Osteocyte (in vitro differentiated cells): Measurements from ENCODE around the gene PMP22. TPM values are rescaled to one million over a fixed set of nuclear protein-coding genes. Genes with fewer than 3 reads are reported as not detected.

Experiments used
- DNase-seq: peaks from one replicate; pipeline ENCODE4 v3.0.0; 2021; ENCODE audit warnings: mixed read lengths; ENCODE audit not compliant: unreplicated experiment; ENCODE audit errors: extremely low spot score
- H3K27ac Mint-ChIP-seq: one replicate; pipeline ENCODE4 v1.8.0; 2021; ENCODE audit warnings: mild to moderate bottlenecking, mixed read lengths; ENCODE audit not compliant: unreplicated experiment
- H3K27me3 Mint-ChIP-seq: one replicate; pipeline ENCODE4 v1.8.0; 2021; ENCODE audit warnings: mixed read lengths; ENCODE audit not compliant: unreplicated experiment
- H3K36me3 Mint-ChIP-seq: one replicate; pipeline ENCODE4 v1.8.0; 2021; ENCODE audit warnings: mixed read lengths; ENCODE audit not compliant: unreplicated experiment
- H3K4me1 Mint-ChIP-seq: one replicate; pipeline ENCODE4 v1.8.0; 2021; ENCODE audit warnings: mixed read lengths; ENCODE audit not compliant: unreplicated experiment
- H3K4me3 Mint-ChIP-seq: one replicate; pipeline ENCODE4 v1.8.0; 2021; ENCODE audit warnings: mild to moderate bottlenecking, moderate library complexity, mixed read lengths; ENCODE audit not compliant: unreplicated experiment
- H3K9me3 Mint-ChIP-seq: one replicate; pipeline ENCODE4 v1.8.0; 2021; ENCODE audit warnings: mixed read lengths; ENCODE audit not compliant: unreplicated experiment
- total RNA-seq: library from RNA; stranded (reverse); gene quantifications from 2 replicates; pipeline ENCODE4 v1.2.1, GENCODE V29; 2021
- TF ChIP-seq, protein P1 (sequence below): fragments of 200-600 bp; sonication (generic); IDR thresholded peaks from 2 replicates; pipeline ENCODE4 v1.5.0; 2021; ENCODE audit warnings: antibody characterized with exemption, mild to moderate bottlenecking, moderate library complexity

The PMP22 gene
- total RNA-seq, 1 donor from 2014 or later = 188 TPM

DNA sequence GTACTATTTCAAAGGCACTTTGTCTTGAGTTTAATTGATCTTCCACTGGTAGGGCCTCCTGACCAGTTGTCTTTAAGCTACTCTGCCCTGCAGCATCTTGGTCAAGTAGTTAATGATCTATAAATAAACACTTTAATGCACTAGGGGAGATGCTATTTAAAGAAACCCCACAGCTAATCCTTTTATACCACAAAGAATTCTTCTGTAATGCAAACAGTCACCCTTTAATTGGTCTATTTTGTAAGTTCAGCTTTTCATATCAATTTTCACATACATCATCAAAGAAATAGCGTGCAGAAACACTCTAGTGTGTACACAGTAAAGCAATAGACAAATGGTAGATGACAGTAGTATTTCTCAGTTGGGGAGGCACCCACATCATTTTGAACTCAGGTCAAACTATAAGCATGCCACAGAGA lies 70.3 kb downstream of the PMP22 start:
- H3K4me1 Mint-ChIP-seq = peaks cover 2% of the 10 kb centered on the region
- peaks cover 2% of the 10 kb centered on the region for H3K36me3 Mint-ChIP-seq
- no peak overlapping the region for H3K27ac Mint-ChIP-seq
- TF ChIP-seq, protein P1, sequence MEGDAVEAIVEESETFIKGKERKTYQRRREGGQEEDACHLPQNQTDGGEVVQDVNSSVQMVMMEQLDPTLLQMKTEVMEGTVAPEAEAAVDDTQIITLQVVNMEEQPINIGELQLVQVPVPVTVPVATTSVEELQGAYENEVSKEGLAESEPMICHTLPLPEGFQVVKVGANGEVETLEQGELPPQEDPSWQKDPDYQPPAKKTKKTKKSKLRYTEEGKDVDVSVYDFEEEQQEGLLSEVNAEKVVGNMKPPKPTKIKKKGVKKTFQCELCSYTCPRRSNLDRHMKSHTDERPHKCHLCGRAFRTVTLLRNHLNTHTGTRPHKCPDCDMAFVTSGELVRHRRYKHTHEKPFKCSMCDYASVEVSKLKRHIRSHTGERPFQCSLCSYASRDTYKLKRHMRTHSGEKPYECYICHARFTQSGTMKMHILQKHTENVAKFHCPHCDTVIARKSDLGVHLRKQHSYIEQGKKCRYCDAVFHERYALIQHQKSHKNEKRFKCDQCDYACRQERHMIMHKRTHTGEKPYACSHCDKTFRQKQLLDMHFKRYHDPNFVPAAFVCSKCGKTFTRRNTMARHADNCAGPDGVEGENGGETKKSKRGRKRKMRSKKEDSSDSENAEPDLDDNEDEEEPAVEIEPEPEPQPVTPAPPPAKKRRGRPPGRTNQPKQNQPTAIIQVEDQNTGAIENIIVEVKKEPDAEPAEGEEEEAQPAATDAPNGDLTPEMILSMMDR = no peak
- no peak overlapping the region for H3K4me3 Mint-ChIP-seq
- DNase-seq = no peak
- peaks cover 15% of the 10 kb centered on the region for H3K9me3 Mint-ChIP-seq
- peaks cover 4% of the 10 kb centered on the region for H3K27me3 Mint-ChIP-seq

DNA sequence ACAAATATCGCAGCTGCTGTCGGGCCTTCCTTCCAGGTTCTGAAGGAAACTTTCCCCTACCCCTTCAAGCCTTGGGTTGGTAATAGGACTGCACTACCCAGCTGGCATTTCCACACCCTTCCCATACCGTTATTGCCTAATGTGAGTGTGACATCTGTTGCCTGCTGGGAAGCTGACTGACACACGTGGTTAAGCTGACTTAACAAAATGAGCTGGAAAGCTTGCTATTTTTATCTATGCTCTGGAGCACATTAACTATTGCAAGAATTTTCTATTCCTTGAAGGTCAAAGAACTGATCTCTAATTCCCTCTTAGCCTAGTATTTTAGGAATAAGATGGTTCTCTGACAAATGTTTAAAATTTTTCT lies 79.5 kb downstream of the PMP22 start:
- no peaks in the 10 kb centered on the region for H3K36me3 Mint-ChIP-seq
- H3K4me1 Mint-ChIP-seq = peaks cover 16% of the 10 kb centered on the region
- DNase-seq = no peak
- H3K4me3 Mint-ChIP-seq = no peak overlapping the region
- TF ChIP-seq, protein P1 = no peak
- H3K27ac Mint-ChIP-seq = peak overlapping the region; percentile 69
- H3K9me3 Mint-ChIP-seq = no peaks in the 10 kb centered on the region
- H3K27me3 Mint-ChIP-seq = no peaks in the 10 kb centered on the region

DNA sequence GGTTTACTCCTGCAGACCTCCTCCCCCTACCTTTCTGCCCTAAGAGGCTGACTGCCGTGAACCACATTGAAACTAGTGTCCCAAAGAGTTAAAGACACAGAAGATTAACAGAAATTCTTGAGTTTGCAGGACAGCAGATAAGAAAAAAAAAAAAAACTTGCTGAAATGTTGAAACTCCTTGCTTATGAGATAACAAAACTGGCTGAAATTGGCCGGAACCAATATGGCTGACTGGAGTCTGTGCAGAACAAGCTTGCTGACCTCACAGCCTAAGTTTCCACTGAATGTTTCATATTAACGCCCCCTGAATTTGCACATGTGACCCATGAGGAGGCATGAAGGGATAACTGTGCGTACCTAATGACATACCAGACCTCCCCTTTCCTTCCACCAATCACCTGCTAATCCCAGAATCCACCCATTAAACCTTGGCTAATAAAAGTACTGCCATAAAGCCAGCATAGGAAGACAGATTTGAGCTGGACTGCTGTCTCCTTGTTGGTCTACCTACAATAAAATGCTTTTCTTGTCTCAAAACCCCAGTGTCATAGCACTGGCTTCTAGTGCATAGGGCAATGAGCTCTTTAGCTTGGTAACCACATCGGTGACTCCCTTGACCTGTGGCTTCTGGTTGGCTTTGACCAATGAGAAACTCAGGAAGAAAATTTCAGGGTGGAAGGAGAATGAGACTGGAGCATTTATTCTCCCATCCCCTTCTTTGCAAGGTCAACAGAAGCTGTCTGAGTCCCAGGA lies 80.1 kb downstream of the PMP22 start:
- H3K27ac Mint-ChIP-seq = peak overlapping the region; percentile 69
- no peaks in the 10 kb centered on the region for H3K27me3 Mint-ChIP-seq
- DNase-seq = no peak
- H3K4me3 Mint-ChIP-seq = no peak overlapping the region
- no peaks in the 10 kb centered on the region for H3K36me3 Mint-ChIP-seq
- no peaks in the 10 kb centered on the region for H3K9me3 Mint-ChIP-seq
- TF ChIP-seq, protein P1 = no peak
- H3K4me1 Mint-ChIP-seq = peaks cover 16% of the 10 kb centered on the region

DNA sequence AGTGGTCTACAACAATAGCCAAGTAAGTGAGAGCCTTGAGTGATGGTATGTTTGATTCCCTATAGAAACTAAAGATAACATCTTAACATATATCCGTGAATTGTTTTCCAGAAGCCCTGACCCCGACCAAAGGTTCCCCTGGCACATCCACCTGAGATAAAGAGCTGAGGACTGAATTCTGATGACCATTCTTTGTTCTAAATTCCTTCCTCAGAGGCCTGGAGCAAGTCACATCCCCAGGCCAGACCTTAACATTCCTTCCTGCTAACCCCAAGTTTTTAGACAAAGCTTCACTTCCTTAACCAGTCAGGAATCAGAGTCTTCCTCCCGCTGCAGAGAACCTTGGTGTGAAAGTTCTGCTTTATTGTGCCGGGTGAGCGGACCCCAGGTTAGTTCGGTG lies 83.3 kb downstream of the PMP22 start:
- Mint-ChIP-seq H3K27me3 (peaks cover 4% of the 10 kb centered on the region), H3K9me3 (no peaks in the 10 kb centered on the region), H3K4me3 (no peak overlapping the region), H3K4me1 (peaks cover 15% of the 10 kb centered on the region), H3K27ac (no peak overlapping the region), H3K36me3 (no peaks in the 10 kb centered on the region)
- TF ChIP-seq, protein P1 = no peak
- DNase-seq = no peak

DNA sequence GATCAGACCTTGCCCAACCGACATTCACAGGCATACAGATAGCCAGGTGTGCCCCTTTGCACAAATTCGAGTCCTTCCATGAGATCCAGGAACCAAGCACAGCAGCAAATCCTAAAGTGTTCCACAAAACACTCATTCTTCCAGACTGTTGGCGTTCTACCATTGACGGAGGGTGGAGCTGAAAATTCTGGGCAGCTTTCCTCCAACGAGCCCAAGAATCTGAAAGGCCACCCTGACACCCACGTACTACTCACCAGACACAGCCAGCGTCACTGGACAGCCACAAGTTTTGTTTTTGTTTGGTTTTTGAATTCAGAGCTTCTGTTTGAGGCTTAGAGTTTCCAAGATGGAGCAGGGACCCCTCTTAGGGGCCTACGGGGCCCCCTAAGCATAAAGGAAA lies 83.8 kb downstream of the PMP22 start:
- no peak overlapping the region for H3K27ac Mint-ChIP-seq
- peaks cover 4% of the 10 kb centered on the region for H3K27me3 Mint-ChIP-seq
- TF ChIP-seq, protein P1 = no peak
- H3K4me3 Mint-ChIP-seq = no peak overlapping the region
- no peaks in the 10 kb centered on the region for H3K9me3 Mint-ChIP-seq
- H3K36me3 Mint-ChIP-seq = no peaks in the 10 kb centered on the region
- no peak for DNase-seq
- peaks cover 14% of the 10 kb centered on the region for H3K4me1 Mint-ChIP-seq
